A549 (cell line): ENCODE results near the gene PDXP. TPM values are rescaled to one million over a fixed set of nuclear protein-coding genes. Genes with fewer than 3 reads are reported as not detected.

Source experiments
- ATAC-seq, 2 experiments: fragments of 200-7000 bp in 1 of 2; fragments of >200 bp in 1 of 2; cut with Nextera tagmentation in 1 of 2; cut with Tn5 transposase in 1 of 2; 3 replicates each; pipeline versions ENCODE4 v1.8.0 to v1.9.1; 2018 to 2020; ENCODE audit warnings: mild to moderate bottlenecking in 1 of 2, moderate library complexity in 1 of 2
- CTCF ChIA-PET: fragments of 300-600 bp; sonication (Branson Sonifier 250); formaldehyde crosslinking; extraction: SDS; loops from one replicate; lab custom pipeline; 2021; ENCODE audit warnings: antibody characterized with exemption, inconsistent platforms; lab: Yijun Ruan, JAX
- POLR2A ChIA-PET: fragments of 350-600 bp; formaldehyde crosslinking; extraction: SDS; loops from one replicate; lab custom pipeline; 2021; ENCODE audit warnings: antibody characterized with exemption, inconsistent platforms; lab: Yijun Ruan, JAX
- DNase-seq, 2 experiments: peaks; one replicate each; pipeline versions ENCODE4 v3.0.0 to v3.0.0-alpha.2; 2011 to 2016; ENCODE audit warnings: low read depth in 1 of 2, low spot score in 1 of 2
- FAIRE-seq: peaks from 2 replicates; lab custom pipeline; 2011; peaks lifted over from hg19 to GRCh38; lab: Jason Lieb, UNC
- H3K27ac ChIP-seq, 2 experiments: fragments of >200 bp; sonication (Bioruptor Twin); formaldehyde crosslinking; 3 replicates each; pipeline ENCODE4 v1.5.1; 2016 to 2017
- H3K4me1 ChIP-seq: fragments of >200 bp; sonication (Bioruptor Twin); formaldehyde crosslinking; 3 replicates; pipeline ENCODE4 v1.6.1; 2016
- H3K4me2 ChIP-seq: fragments of >200 bp; sonication (Bioruptor Twin); formaldehyde crosslinking; 3 replicates; pipeline ENCODE4 v1.6.1; 2016
- H3K4me3 ChIP-seq: fragments of >200 bp; sonication (Bioruptor Twin); formaldehyde crosslinking; 3 replicates; pipeline ENCODE4 v1.5.1; 2016
- H3K9me3 ChIP-seq: fragments of >200 bp; sonication (Bioruptor Twin); formaldehyde crosslinking; 3 replicates; pipeline ENCODE4 v1.6.1; 2016
- BHLHE40 ChIP-seq: IDR thresholded peaks from 2 replicates; pipeline ENCODE4 v1.6.1; 2012; ENCODE audit warnings: low read depth, low read length, inconsistent platforms
- CBX2 ChIP-seq: fragments of 200-600 bp; sonication (generic); IDR thresholded peaks from 2 replicates; pipeline ENCODE4 v1.6.1; 2016; ENCODE audit warnings: low read depth, mild to moderate bottlenecking, borderline replicate concordance
- FOSL2 ChIP-seq, 2 experiments: fragments of 450-650 bp in 1 of 2; fragments of >200 bp in 1 of 2; sonication (Bioruptor Twin) in 1 of 2; formaldehyde crosslinking; IDR thresholded peaks; 2 replicates each; pipeline versions ENCODE4 v1.5.0 to v1.6.1; 2016 to 2020; ENCODE audit warnings: mild to moderate bottlenecking in 1 of 2, moderate library complexity in 1 of 2
- GATA3 ChIP-seq: IDR thresholded peaks from 2 replicates; pipeline ENCODE4 v1.6.1; 2012; ENCODE audit warnings: borderline replicate concordance
- HEYL ChIP-seq: fragments of 250-450 bp; sonication (Bioruptor Pico); IDR thresholded peaks from 2 replicates; pipeline ENCODE4 v1.8.0; 2021; ENCODE audit warnings: mild to moderate bottlenecking, moderate library complexity
- HOXA7 ChIP-seq: fragments of 250-450 bp; sonication (Bioruptor Pico); IDR thresholded peaks from 2 replicates; pipeline ENCODE4 v1.5.0; 2020; ENCODE audit warnings: mild to moderate bottlenecking, moderate library complexity
- JUNB ChIP-seq: fragments of >200 bp; sonication (Bioruptor Twin); formaldehyde crosslinking; IDR thresholded peaks from 2 replicates; pipeline ENCODE4 v1.6.1; 2016
- MAZ ChIP-seq: fragments of 150-350 bp; IDR thresholded peaks from 2 replicates; pipeline ENCODE4 v1.6.1; 2014; ENCODE audit warnings: antibody characterized with exemption, low read depth, low read length, borderline replicate concordance
- POLR2AphosphoS2 ChIP-seq: conservative IDR thresholded peaks from 2 replicates; pipeline ENCODE4 v1.6.1; 2012; ENCODE audit warnings: low read length, improper control_type of control experiment, inconsistent platforms
- RAD21 ChIP-seq, 2 experiments: fragments of >200 bp in 1 of 2; sonication (Bioruptor Twin) in 1 of 2; formaldehyde crosslinking in 1 of 2; IDR thresholded peaks in 1 of 2; conservative IDR thresholded peaks in 1 of 2; 2 replicates in 1 of 2; 3 replicates in 1 of 2; pipeline ENCODE4 v1.6.1; 2012 to 2018; ENCODE audit warnings: inconsistent platforms in 1 of 2
- RARB ChIP-seq: fragments of 250-450 bp; sonication (Bioruptor Pico); IDR thresholded peaks from 2 replicates; pipeline ENCODE4 v1.8.0; 2021; ENCODE audit warnings: mild to moderate bottlenecking, moderate library complexity
- RCOR1 ChIP-seq: fragments of 150-350 bp; IDR thresholded peaks from 2 replicates; pipeline ENCODE4 v1.6.1; 2014; ENCODE audit warnings: antibody characterized with exemption, low read length, low read depth
- RNF2 ChIP-seq: fragments of 200-600 bp; sonication (generic); IDR thresholded peaks from 2 replicates; pipeline ENCODE4 v1.6.1; 2016; ENCODE audit warnings: low read depth, mild to moderate bottlenecking, antibody characterized with exemption, moderate library complexity, borderline replicate concordance
- SMC3 ChIP-seq: fragments of >200 bp; sonication (Bioruptor Twin); formaldehyde crosslinking; IDR thresholded peaks from 3 replicates; pipeline ENCODE4 v1.6.1; 2018; ENCODE audit warnings: inconsistent platforms
- SREBF2 ChIP-seq: fragments of 450-650 bp; IDR thresholded peaks from 2 replicates; pipeline ENCODE4 v1.6.1; 2014; ENCODE audit warnings: mild to moderate bottlenecking, moderate library complexity
- TFCP2L1 ChIP-seq: fragments of 250-450 bp; sonication (Bioruptor Pico); IDR thresholded peaks from 2 replicates; pipeline ENCODE4 v1.5.0; 2021; ENCODE audit warnings: mild to moderate bottlenecking
- ZSCAN20 ChIP-seq: fragments of 250-450 bp; sonication (Bioruptor Pico); IDR thresholded peaks from 2 replicates; pipeline ENCODE4 v1.8.0; 2022; ENCODE audit warnings: mild to moderate bottlenecking, moderate library complexity
- WGBS: methylation state at CpG from one replicate; pipeline ENCODE4 v1.1.6; 2017; ENCODE audit errors: missing lambda C conversion rate; 5-methylcytosine and 5-hydroxymethylcytosine counted together
- polyA plus RNA-seq, 4 experiments: library from polyadenylated mRNA; depleted of rRNA in 3 of 4; stranded (reverse); fragments of >200 nt; fragmentation: RNase III in 1 of 4; extraction: RNeasy Plus Mini Kit Qiagen cat#74134 plus additional on column Dnase treatment in 1 of 4; gene quantifications; 2 replicates in 3 of 4; 3 replicates in 1 of 4; pipeline ENCODE4 v1.2.3, GENCODE V29; 2011 to 2017
- TF ChIP-seq, protein P1 (sequence below): fragments of 450-650 bp; IDR thresholded peaks from 2 replicates; pipeline ENCODE4 v1.6.1; 2014; ENCODE audit warnings: antibody characterized with exemption
- TF ChIP-seq, protein P2 (sequence below): fragments of 200-600 bp; sonication (generic); IDR thresholded peaks from 2 replicates; pipeline ENCODE4 v1.6.1; 2016; ENCODE audit warnings: antibody characterized with exemption, mild to moderate bottlenecking, moderate library complexity
- TF ChIP-seq, protein P3 (sequence below): IDR thresholded peaks from 2 replicates; pipeline ENCODE4 v1.6.1; 2012; ENCODE audit warnings: low read depth, borderline replicate concordance
- TF ChIP-seq, protein P4 (sequence below): fragments of 250-450 bp; sonication (Bioruptor Pico); IDR thresholded peaks from 2 replicates; pipeline ENCODE4 v1.5.0; 2021; ENCODE audit warnings: mild to moderate bottlenecking, moderate library complexity, borderline replicate concordance

The PDXP gene
- polyA plus RNA-seq, 2 of the 4 experiments (the other 2 are of a cell fraction) = 11.5 to 13.1 TPM

DNA sequence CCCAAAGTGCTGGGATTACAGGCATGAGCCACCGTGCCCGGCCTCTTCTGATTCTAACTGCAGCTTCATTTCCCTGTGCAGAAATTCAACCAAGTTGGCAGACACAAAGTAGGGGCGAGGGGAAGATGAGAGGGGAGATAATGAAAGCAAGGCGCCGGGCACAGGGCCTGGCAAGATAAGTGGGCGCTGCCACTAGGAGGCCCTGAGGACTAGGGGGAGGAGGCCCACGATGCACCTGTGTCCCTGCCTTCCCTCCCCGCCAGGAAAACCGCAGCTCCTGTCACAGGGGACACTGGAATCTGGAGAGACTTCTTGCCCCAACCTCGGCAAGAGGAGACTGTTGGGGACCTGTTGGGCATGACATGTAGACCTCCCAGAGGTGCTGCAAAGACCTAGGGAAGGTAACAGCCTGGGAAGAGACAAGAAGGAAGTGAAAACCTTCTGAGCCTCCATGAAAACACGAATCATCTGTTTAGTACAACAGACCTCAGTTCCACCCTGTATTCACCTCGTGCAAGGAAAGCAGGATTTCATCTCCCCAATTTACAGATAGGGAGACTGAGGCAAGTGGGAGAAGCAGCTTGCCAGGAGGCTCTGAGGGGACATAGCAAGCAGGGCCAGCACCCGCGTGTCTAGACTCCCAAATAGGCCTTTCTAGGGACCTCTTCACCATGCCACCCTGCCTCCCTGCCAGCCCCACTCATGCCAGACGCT is 13.8 kb downstream of the PDXP start:
- Histone ChIP-seq H3K4me1 (peaks cover 6% of the 10 kb centered on the region; the same call in 2 of the 3 replicates), H3K4me3 (no peak overlapping the region), H3K4me2 (no peak overlapping the region)
- ChIA-PET POLR2A (no interaction called here), CTCF (interaction anchor here (0.6 to 15.2 kb wide), 6 partner anchors 10 to 639 kb away, joined by 3 to 152 read pairs (median 3); partner anchors contain the start of gene PDXP)
- 87% methylated on average over 15 of the region's 15 CpGs for WGBS
- FAIRE-seq = no peak
- no peak for TF ChIP-seq HOXA7
- no peak for TF ChIP-seq GATA3
- TF ChIP-seq ZSCAN20 (CRISPR knock-in tag) = no peak
- TF ChIP-seq RCOR1 = no peak
- TF ChIP-seq, protein P1, sequence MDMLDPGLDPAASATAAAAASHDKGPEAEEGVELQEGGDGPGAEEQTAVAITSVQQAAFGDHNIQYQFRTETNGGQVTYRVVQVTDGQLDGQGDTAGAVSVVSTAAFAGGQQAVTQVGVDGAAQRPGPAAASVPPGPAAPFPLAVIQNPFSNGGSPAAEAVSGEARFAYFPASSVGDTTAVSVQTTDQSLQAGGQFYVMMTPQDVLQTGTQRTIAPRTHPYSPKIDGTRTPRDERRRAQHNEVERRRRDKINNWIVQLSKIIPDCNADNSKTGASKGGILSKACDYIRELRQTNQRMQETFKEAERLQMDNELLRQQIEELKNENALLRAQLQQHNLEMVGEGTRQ = no peak
- TF ChIP-seq FOSL2 (IDR thresholded peaks at IDR 0.05) = no peak
- no peak for TF ChIP-seq FOSL2 (CRISPR knock-in tag; IDR thresholded peaks at IDR 0.05)
- TF ChIP-seq POLR2AphosphoS2 = no peak
- no peak for TF ChIP-seq BHLHE40
- no peak for TF ChIP-seq RARB (CRISPR knock-in tag)
- no peak for TF ChIP-seq SREBF2
- TF ChIP-seq JUNB = no peak
- TF ChIP-seq, all 56 proteins: peak for 0
- Histone ChIP-seq H3K27ac (no peak overlapping the region; a peak in 1 of 6 replicates), H3K9me3 (no peaks in the 10 kb centered on the region)
- DNase-seq = no peak
- ATAC-seq = no peak

DNA sequence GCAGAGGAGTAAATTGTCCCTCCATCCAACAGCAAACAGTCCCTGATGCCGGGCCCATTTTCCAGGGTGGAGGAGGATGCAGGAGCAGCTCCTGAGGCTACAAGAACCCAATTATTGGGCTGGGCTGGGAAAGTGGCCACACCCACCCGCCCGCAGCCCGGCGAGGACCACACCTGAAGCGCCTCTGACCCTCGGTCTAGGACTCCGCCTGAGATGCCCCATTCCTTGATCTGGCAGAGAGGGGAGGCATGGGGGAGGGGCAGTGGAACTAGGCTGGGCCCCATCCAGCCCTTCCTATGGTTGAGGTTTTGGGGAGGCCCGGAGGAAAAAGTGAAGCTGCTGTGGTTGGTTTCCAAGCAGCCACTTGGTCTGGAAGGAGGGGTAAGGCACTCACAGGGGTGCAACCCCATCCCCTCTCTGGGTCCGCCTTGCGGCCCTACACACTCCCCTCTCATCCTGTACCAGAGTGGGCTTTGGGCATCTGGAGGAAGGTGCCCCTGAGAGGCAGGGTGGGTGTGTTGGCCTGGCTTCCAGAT is 14.5 kb downstream of the PDXP start:
- CTCF ChIA-PET = interaction anchor here (0.6 to 15.2 kb wide), 6 partner anchors 10 to 638 kb away, joined by 3 to 152 read pairs (median 3); partner anchors contain the start of gene PDXP
- H3K4me3 ChIP-seq = no peak overlapping the region
- DNase-seq (no peak), ATAC-seq (no peak), FAIRE-seq (no peak)
- no peak overlapping the region for H3K4me2 ChIP-seq
- POLR2A ChIA-PET = no interaction called here
- TF ChIP-seq CBX2 (no peak), RAD21 (conservative IDR thresholded peaks at IDR 0.05 in 1 of 2, IDR thresholded peaks at IDR 0.05 in 1 of 2) (no peak), BHLHE40 (no peak), HEYL (no peak), POLR2AphosphoS2 (no peak), RNF2 (no peak), GATA3 (no peak), MAZ (no peak), TFCP2L1 (CRISPR knock-in tag) (no peak), ZSCAN20 (CRISPR knock-in tag) (no peak), SMC3 (no peak), RCOR1 (no peak)
- TF ChIP-seq, protein P2, sequence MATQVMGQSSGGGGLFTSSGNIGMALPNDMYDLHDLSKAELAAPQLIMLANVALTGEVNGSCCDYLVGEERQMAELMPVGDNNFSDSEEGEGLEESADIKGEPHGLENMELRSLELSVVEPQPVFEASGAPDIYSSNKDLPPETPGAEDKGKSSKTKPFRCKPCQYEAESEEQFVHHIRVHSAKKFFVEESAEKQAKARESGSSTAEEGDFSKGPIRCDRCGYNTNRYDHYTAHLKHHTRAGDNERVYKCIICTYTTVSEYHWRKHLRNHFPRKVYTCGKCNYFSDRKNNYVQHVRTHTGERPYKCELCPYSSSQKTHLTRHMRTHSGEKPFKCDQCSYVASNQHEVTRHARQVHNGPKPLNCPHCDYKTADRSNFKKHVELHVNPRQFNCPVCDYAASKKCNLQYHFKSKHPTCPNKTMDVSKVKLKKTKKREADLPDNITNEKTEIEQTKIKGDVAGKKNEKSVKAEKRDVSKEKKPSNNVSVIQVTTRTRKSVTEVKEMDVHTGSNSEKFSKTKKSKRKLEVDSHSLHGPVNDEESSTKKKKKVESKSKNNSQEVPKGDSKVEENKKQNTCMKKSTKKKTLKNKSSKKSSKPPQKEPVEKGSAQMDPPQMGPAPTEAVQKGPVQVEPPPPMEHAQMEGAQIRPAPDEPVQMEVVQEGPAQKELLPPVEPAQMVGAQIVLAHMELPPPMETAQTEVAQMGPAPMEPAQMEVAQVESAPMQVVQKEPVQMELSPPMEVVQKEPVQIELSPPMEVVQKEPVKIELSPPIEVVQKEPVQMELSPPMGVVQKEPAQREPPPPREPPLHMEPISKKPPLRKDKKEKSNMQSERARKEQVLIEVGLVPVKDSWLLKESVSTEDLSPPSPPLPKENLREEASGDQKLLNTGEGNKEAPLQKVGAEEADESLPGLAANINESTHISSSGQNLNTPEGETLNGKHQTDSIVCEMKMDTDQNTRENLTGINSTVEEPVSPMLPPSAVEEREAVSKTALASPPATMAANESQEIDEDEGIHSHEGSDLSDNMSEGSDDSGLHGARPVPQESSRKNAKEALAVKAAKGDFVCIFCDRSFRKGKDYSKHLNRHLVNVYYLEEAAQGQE = no peak
- TF ChIP-seq, protein P3, sequence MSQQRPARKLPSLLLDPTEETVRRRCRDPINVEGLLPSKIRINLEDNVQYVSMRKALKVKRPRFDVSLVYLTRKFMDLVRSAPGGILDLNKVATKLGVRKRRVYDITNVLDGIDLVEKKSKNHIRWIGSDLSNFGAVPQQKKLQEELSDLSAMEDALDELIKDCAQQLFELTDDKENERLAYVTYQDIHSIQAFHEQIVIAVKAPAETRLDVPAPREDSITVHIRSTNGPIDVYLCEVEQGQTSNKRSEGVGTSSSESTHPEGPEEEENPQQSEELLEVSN = no peak
- TF ChIP-seq, protein P4, sequence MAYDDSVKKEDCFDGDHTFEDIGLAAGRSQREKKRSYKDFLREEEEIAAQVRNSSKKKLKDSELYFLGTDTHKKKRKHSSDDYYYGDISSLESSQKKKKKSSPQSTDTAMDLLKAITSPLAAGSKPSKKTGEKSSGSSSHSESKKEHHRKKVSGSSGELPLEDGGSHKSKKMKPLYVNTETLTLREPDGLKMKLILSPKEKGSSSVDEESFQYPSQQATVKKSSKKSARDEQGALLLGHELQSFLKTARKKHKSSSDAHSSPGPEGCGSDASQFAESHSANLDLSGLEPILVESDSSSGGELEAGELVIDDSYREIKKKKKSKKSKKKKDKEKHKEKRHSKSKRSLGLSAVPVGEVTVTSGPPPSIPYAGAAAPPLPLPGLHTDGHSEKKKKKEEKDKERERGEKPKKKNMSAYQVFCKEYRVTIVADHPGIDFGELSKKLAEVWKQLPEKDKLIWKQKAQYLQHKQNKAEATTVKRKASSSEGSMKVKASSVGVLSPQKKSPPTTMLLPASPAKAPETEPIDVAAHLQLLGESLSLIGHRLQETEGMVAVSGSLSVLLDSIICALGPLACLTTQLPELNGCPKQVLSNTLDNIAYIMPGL = no peak
- H3K4me1 ChIP-seq = peaks cover 13% of the 10 kb centered on the region; the same call in 2 of the 3 replicates
- no peak overlapping the region for H3K27ac ChIP-seq
- WGBS = 83% methylated on average over 4 of the region's 11 CpGs
- no peaks in the 10 kb centered on the region for H3K9me3 ChIP-seq
